ENCODE data around the gene SLC39A1.
"Not testable (repeated sequence)": the region's sequence is repeated elsewhere in the genome, so short reads cannot be mapped to it uniquely, and the experiment has no call there.

DNA sequence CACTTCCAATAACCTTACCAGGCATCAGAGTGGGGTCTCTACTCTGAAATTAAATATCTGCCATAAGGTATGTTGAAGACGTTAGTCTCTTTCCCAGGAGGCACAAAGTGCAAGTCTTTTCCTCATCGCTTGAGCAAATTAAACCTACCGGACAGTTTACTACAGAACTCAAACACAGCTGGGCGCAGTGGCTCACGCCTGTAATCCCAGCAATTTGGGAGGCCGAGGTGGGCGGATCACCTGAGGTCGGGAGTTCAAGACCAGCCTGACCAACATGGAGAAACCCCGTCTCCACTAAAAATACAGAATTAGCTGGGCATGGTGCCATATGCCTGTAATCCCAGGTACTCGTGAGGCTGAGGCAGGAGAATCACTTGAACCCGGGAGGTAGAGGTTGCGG is 15.8 kb upstream of the SLC39A1 start:
- TF ChIP-seq, protein P1, sequence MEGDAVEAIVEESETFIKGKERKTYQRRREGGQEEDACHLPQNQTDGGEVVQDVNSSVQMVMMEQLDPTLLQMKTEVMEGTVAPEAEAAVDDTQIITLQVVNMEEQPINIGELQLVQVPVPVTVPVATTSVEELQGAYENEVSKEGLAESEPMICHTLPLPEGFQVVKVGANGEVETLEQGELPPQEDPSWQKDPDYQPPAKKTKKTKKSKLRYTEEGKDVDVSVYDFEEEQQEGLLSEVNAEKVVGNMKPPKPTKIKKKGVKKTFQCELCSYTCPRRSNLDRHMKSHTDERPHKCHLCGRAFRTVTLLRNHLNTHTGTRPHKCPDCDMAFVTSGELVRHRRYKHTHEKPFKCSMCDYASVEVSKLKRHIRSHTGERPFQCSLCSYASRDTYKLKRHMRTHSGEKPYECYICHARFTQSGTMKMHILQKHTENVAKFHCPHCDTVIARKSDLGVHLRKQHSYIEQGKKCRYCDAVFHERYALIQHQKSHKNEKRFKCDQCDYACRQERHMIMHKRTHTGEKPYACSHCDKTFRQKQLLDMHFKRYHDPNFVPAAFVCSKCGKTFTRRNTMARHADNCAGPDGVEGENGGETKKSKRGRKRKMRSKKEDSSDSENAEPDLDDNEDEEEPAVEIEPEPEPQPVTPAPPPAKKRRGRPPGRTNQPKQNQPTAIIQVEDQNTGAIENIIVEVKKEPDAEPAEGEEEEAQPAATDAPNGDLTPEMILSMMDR (IDR thresholded peaks at IDR 0.05) = not testable (repeated sequence)
- TF ChIP-seq POLR2AphosphoS5, POLR2A (IDR thresholded peaks at IDR 0.05): not testable (repeated sequence)

Measured in upper lobe of left lung (tissue), 4 donors.